SU-DHL-6 (cell line): ENCODE measurements around the gene MYOF.

ENCODE experiments used
- H2AFZ ChIP-seq: fragments of 200-600 bp; sonication (generic); 2 replicates; pipeline ENCODE4 v1.6.1; 2014; ENCODE audit warnings: low read depth, mild to moderate bottlenecking, moderate library complexity, mixed read lengths, antibody characterized with exemption, low read length; ENCODE audit not compliant: severe bottlenecking
- H3F3A ChIP-seq: fragments of 200-600 bp; shearing (Covaris generic); 2 replicates; pipeline ENCODE4 v1.6.0; 2016; ENCODE audit warnings: antibody characterized with exemption, mild to moderate bottlenecking; ENCODE audit not compliant: insufficient read depth
- H3K27ac ChIP-seq: fragments of 200-600 bp; sonication (generic); 2 replicates; pipeline ENCODE4 v1.5.1; 2016; ENCODE audit warnings: low read depth, mild to moderate bottlenecking, low read length, moderate library complexity, mixed read lengths
- H3K27me3 ChIP-seq: fragments of 200-600 bp; sonication (generic), shearing (Covaris generic); 2 replicates; pipeline ENCODE4 v1.6.0; 2014; ENCODE audit warnings: mild to moderate bottlenecking, low read length
- H3K36me3 ChIP-seq: fragments of 200-600 bp; sonication (generic); 2 replicates; pipeline ENCODE4 v1.6.1; 2014; ENCODE audit warnings: mild to moderate bottlenecking, low read length, mixed read lengths
- H3K4me2 ChIP-seq: fragments of 300-600, 200-600 bp; shearing (Covaris generic), sonication (generic); 2 replicates; pipeline ENCODE4 v1.6.0; 2014; ENCODE audit warnings: low read length, low read depth, mild to moderate bottlenecking; ENCODE audit not compliant: poor library complexity, severe bottlenecking
- H3K4me3 ChIP-seq: fragments of 200-600 bp; sonication (generic); 2 replicates; pipeline ENCODE4 v1.5.1; 2014; ENCODE audit warnings: antibody characterized with exemption, low read length, mild to moderate bottlenecking, mixed read lengths; ENCODE audit not compliant: insufficient read depth, poor library complexity, severe bottlenecking
- H3K79me2 ChIP-seq: fragments of 200-600 bp; sonication (generic); 2 replicates; pipeline ENCODE4 v1.6.1; 2014; ENCODE audit warnings: mild to moderate bottlenecking, low read length, moderate library complexity; ENCODE audit not compliant: insufficient read depth
- H3K9ac ChIP-seq: fragments of 200-600 bp; sonication (generic); 2 replicates; pipeline ENCODE4 v1.7.0; 2014; ENCODE audit warnings: mild to moderate bottlenecking, low read length
- H3K9me2 ChIP-seq: fragments of 200-600 bp; sonication (generic); replicated peaks from 2 replicates; pipeline ENCODE4 v1.6.1; 2014; ENCODE audit warnings: low read length; ENCODE audit not compliant: insufficient read depth
- H3K9me3 ChIP-seq: fragments of 200-600 bp; sonication (generic); 2 replicates; pipeline ENCODE4 v1.6.1; 2014; ENCODE audit warnings: low read length, mixed read lengths; ENCODE audit not compliant: insufficient read depth
- H4K20me1 ChIP-seq: fragments of 200-600 bp; sonication (generic); 2 replicates; pipeline ENCODE4 v1.6.1; 2014; ENCODE audit warnings: low read depth, mild to moderate bottlenecking, antibody characterized with exemption, low read length, moderate library complexity, mixed read lengths
- CTCF ChIP-seq: fragments of 200-600 bp; sonication (generic); IDR thresholded peaks from one replicate; pipeline ENCODE4 v1.5.1; 2017; ENCODE audit warnings: antibody characterized with exemption, mild to moderate bottlenecking, low read length, moderate library complexity; ENCODE audit not compliant: insufficient read depth, poor library complexity, severe bottlenecking
- EZH2phosphoT487 ChIP-seq: fragments of 200-600 bp; sonication (generic), shearing (Covaris generic); conservative IDR thresholded peaks from 2 replicates; pipeline ENCODE4 v1.6.1; 2018; ENCODE audit warnings: mild to moderate bottlenecking, antibody characterized with exemption, low read length, moderate library complexity, mixed read lengths

Gene MYOF

GRCh38 chr10:93337309-93337721, 144.8 kb downstream of the MYOF start:
- Histone ChIP-seq H4K20me1 (no peaks in the 10 kb centered on the region), H3K27ac (no peak overlapping the region), H3K4me3 (no peak overlapping the region), H3K79me2 (no peaks in the 10 kb centered on the region), H3K36me3 (no peaks in the 10 kb centered on the region), H3F3A (no peaks in the 10 kb centered on the region), H3K4me2 (no peak overlapping the region), H2AFZ (no peak overlapping the region), H3K9ac (no peak overlapping the region), H3K9me2 (no peaks in the 10 kb centered on the region), H3K27me3 (no peaks in the 10 kb centered on the region), H3K9me3 (no peaks in the 10 kb centered on the region)
- TF ChIP-seq EZH2phosphoT487 (no peak), CTCF (no peak)

GRCh38 chr10:93336678-93337077, 145.5 kb downstream of the MYOF start:
- no peaks in the 10 kb centered on the region for H3K36me3 ChIP-seq
- H3K9ac ChIP-seq, result no peak overlapping the region
- H4K20me1 ChIP-seq, result no peaks in the 10 kb centered on the region
- H3K27me3 ChIP-seq, result no peaks in the 10 kb centered on the region
- H2AFZ ChIP-seq, result no peak overlapping the region
- H3K9me2 ChIP-seq, result no peaks in the 10 kb centered on the region
- H3K27ac ChIP-seq, result no peak overlapping the region
- no peaks in the 10 kb centered on the region for H3F3A ChIP-seq
- no peak overlapping the region for H3K4me2 ChIP-seq
- no peaks in the 10 kb centered on the region for H3K79me2 ChIP-seq
- H3K9me3 ChIP-seq, result no peaks in the 10 kb centered on the region
- no peak overlapping the region for H3K4me3 ChIP-seq
- TF ChIP-seq EZH2phosphoT487, result no peak
- TF ChIP-seq CTCF, result no peak

- H3K27me3 ChIP-seq, result no peaks in the 10 kb centered on the region
- no peaks in the 10 kb centered on the region for H3K79me2 ChIP-seq
- H2AFZ ChIP-seq, result no peak overlapping the region
- H3F3A ChIP-seq, result no peaks in the 10 kb centered on the region
- H3K4me3 ChIP-seq, result no peak overlapping the region
- no peak overlapping the region for H3K27ac ChIP-seq
- TF ChIP-seq CTCF (no peak), EZH2phosphoT487 (no peak)
- no peak overlapping the region for H3K4me2 ChIP-seq
- no peaks in the 10 kb centered on the region for H3K9me3 ChIP-seq
- no peaks in the 10 kb centered on the region for H3K36me3 ChIP-seq
- H3K9me2 ChIP-seq, result no peaks in the 10 kb centered on the region
- no peak overlapping the region for H3K9ac ChIP-seq
- no peaks in the 10 kb centered on the region for H4K20me1 ChIP-seq
Observed at GRCh38 chr10:93336110-93336509, 146.0 kb downstream of the MYOF start.

GRCh38 chr10:93334901-93335327, 147.2 kb downstream of the MYOF start:
- Histone ChIP-seq H3F3A (no peaks in the 10 kb centered on the region), H3K4me2 (no peak overlapping the region), H3K36me3 (no peaks in the 10 kb centered on the region)

More at GRCh38 chr10:93334901-93335327, 147.2 kb downstream of the MYOF start:
- no peak overlapping the region for H3K9ac ChIP-seq
- no peaks in the 10 kb centered on the region for H3K27me3 ChIP-seq
- no peak overlapping the region for H3K4me3 ChIP-seq
- H2AFZ ChIP-seq, result no peak overlapping the region
- H3K9me3 ChIP-seq, result no peaks in the 10 kb centered on the region
- H4K20me1 ChIP-seq, result no peaks in the 10 kb centered on the region
- no peaks in the 10 kb centered on the region for H3K9me2 ChIP-seq
- H3K79me2 ChIP-seq, result no peaks in the 10 kb centered on the region
- no peak overlapping the region for H3K27ac ChIP-seq
- TF ChIP-seq CTCF (no peak), EZH2phosphoT487 (no peak)
